Measurements from ENCODE around the gene YIPF1. TPM values are rescaled to one million over a fixed set of nuclear protein-coding genes. Genes with fewer than 3 reads are reported as not detected.

Gene YIPF1
- total RNA-seq, 1 experiment from 2014 or later = 21.1 TPM

- Histone ChIP-seq H3K4me1 (ENCODE audit: insufficient read depth, low read length) (peaks cover 23% of the 10 kb centered on the region), H3K27me3 (ENCODE audit: low read length) (no peaks in the 10 kb centered on the region), H3K4me3 (ENCODE audit: low read length) (no peak overlapping the region), H3K4me2 (ENCODE audit: low read length) (no peak overlapping the region), H3K27ac (ENCODE audit: low read length) (no peak overlapping the region), H3K79me2 (ENCODE audit: low read length) (peaks cover 67% of the 10 kb centered on the region), H3K9ac (ENCODE audit: low read length) (no peak overlapping the region), H3K9me3 (ENCODE audit: low read length) (no peaks in the 10 kb centered on the region), H3F3A (ENCODE audit: low read length, unreplicated experiment) (peaks cover 7% of the 10 kb centered on the region), H2AFZ (ENCODE audit: low read length) (no peak overlapping the region), H3K9me2 (replicated peaks; ENCODE audit: low read length) (no peaks in the 10 kb centered on the region), H3K36me3 (ENCODE audit: low read depth, low read length) (peaks cover 21% of the 10 kb centered on the region; the same call in 1 of the 2 replicates), H4K20me1 (ENCODE audit: low read length) (peaks cover 12% of the 10 kb centered on the region; the same call in 1 of the 2 replicates)
- ATAC-seq (no peak), DNase-seq (no peak)
- intact Hi-C loops (cut with micrococcal nuclease) = no loop called here
- no peak for TF ChIP-seq EZH2 (IDR thresholded peaks at IDR 0.05; ENCODE audit: low read length, unreplicated experiment)
- no peak for TF ChIP-seq EZH2phosphoT487 (IDR thresholded peaks at IDR 0.05; ENCODE audit: borderline replicate concordance, low read length)
- TF ChIP-seq, protein P1, sequence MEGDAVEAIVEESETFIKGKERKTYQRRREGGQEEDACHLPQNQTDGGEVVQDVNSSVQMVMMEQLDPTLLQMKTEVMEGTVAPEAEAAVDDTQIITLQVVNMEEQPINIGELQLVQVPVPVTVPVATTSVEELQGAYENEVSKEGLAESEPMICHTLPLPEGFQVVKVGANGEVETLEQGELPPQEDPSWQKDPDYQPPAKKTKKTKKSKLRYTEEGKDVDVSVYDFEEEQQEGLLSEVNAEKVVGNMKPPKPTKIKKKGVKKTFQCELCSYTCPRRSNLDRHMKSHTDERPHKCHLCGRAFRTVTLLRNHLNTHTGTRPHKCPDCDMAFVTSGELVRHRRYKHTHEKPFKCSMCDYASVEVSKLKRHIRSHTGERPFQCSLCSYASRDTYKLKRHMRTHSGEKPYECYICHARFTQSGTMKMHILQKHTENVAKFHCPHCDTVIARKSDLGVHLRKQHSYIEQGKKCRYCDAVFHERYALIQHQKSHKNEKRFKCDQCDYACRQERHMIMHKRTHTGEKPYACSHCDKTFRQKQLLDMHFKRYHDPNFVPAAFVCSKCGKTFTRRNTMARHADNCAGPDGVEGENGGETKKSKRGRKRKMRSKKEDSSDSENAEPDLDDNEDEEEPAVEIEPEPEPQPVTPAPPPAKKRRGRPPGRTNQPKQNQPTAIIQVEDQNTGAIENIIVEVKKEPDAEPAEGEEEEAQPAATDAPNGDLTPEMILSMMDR (conservative IDR thresholded peaks at IDR 0.05; ENCODE audit: low read depth, low read length) = no peak
- ChIA-PET CTCF (no interaction called here), POLR2A (ENCODE audit: unreplicated experiment) (interaction anchor here (0.6 kb wide), 1 partner anchor 50 kb away, joined by 8 read pairs; no protein-coding TSS in a partner anchor)
- no TSS peak for BruUV-seq (replicated peaks)
These were observed 56.2 kb downstream of the YIPF1 start for GRCh38 chr1:53833393-53833792.

DNA sequence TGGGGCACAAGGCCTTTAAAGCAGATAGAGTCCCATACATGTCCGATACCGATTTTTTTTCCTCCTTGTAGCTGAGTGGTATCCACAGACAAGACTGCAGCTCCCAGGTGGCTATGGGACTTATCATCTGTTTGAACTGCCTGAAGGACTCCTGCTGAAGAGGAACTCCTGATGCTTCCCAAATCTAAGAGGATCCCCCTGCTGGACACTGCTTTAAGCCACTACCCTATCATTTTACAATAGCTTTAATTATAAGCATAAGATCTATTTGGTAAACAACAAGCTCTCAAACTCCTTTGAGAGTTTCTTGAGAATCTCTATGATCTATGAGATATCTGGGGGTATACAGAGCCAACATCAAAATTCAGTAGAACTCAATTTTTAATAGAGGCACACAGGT lies 63.2 kb downstream of the YIPF1 start:
- ChIA-PET POLR2A (ENCODE audit: unreplicated experiment) (no interaction called here), CTCF (interaction anchor here (0.5 to 1.0 kb wide), 2 partner anchors 10 to 341 kb away, joined by 3 to 4 read pairs; no protein-coding TSS in a partner anchor)
- peak; percentile 61 for ATAC-seq

DNA sequence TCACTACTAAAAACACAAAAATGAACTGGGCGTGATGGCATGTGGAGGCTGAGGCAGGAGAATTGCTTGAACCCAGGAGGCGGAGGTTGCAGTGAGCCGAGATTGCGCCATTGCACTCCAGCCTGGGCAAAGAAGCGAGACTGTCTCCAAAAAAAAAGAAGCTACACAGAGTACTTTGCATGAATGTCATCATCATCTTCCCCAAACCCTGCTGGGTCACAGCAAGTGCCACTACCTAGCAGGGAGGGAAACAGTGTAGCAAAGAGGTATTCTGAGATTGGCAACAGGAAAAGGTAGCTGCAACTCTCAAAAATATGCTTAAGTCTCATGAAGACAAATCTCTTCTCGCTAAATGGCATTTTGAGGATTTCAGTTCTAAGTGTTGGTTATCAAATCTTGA lies 64.3 kb downstream of the YIPF1 start:
- peaks cover 12% of the 10 kb centered on the region for H3K79me2 ChIP-seq (ENCODE audit: low read length)
- no peaks in the 10 kb centered on the region for H3K4me1 ChIP-seq (ENCODE audit: insufficient read depth, low read length)
- H4K20me1 ChIP-seq (ENCODE audit: low read length) = 0 out of 2 replicates have a peak, but pooled peaks cover 5% of the 10 kb centered on the region
- DNase-seq (no peak), ATAC-seq (no peak)
- H3K4me3 ChIP-seq (ENCODE audit: low read length) = no peak overlapping the region
- H2AFZ ChIP-seq (ENCODE audit: low read length) = no peak overlapping the region
- no peak overlapping the region for H3K9ac ChIP-seq (ENCODE audit: low read length)
- H3K27ac ChIP-seq (ENCODE audit: low read length) = no peak overlapping the region
- no peaks in the 10 kb centered on the region for H3K27me3 ChIP-seq (ENCODE audit: low read length)
- no peaks in the 10 kb centered on the region for H3K9me3 ChIP-seq (ENCODE audit: low read length)
- TF ChIP-seq EZH2 (IDR thresholded peaks at IDR 0.05; ENCODE audit: low read length, unreplicated experiment) (no peak), EZH2phosphoT487 (IDR thresholded peaks at IDR 0.05; ENCODE audit: borderline replicate concordance, low read length) (no peak)
- TF ChIP-seq, protein P1 (conservative IDR thresholded peaks at IDR 0.05; ENCODE audit: low read depth, low read length) = no peak
- intact Hi-C loops (cut with micrococcal nuclease) = loop anchor here (5.0 kb wide), 1 partner anchor 58 kb away; no protein-coding TSS in a partner anchor
- H3K9me2 ChIP-seq (replicated peaks; ENCODE audit: low read length) = no peaks in the 10 kb centered on the region
- CTCF ChIA-PET = no interaction called here
- no peaks in the 10 kb centered on the region for H3F3A ChIP-seq (ENCODE audit: low read length, unreplicated experiment)
- no TSS peak for BruUV-seq (replicated peaks)
- no peak overlapping the region for H3K4me2 ChIP-seq (ENCODE audit: low read length)
- peaks cover 54% of the 10 kb centered on the region for H3K36me3 ChIP-seq (ENCODE audit: low read depth, low read length)
- POLR2A ChIA-PET (ENCODE audit: unreplicated experiment) = no interaction called here

More for the DNA sequence above, 63.2 kb downstream of the YIPF1 start:
- Histone ChIP-seq H3K4me3 (ENCODE audit: low read length) (no peak overlapping the region), H3K79me2 (ENCODE audit: low read length) (peaks cover 12% of the 10 kb centered on the region), H3K27ac (ENCODE audit: low read length) (no peak overlapping the region), H3K9me3 (ENCODE audit: low read length) (no peaks in the 10 kb centered on the region), H3F3A (ENCODE audit: low read length, unreplicated experiment) (no peaks in the 10 kb centered on the region), H3K4me2 (ENCODE audit: low read length) (no peak overlapping the region), H3K36me3 (ENCODE audit: low read depth, low read length) (peaks cover 54% of the 10 kb centered on the region), H3K9ac (ENCODE audit: low read length) (no peak overlapping the region), H3K27me3 (ENCODE audit: low read length) (no peaks in the 10 kb centered on the region), H3K4me1 (ENCODE audit: insufficient read depth, low read length) (no peaks in the 10 kb centered on the region), H4K20me1 (ENCODE audit: low read length) (0 out of 2 replicates have a peak, but pooled peaks cover 5% of the 10 kb centered on the region), H3K9me2 (replicated peaks; ENCODE audit: low read length) (no peaks in the 10 kb centered on the region), H2AFZ (ENCODE audit: low read length) (no peak overlapping the region)
- no peak for TF ChIP-seq EZH2phosphoT487 (IDR thresholded peaks at IDR 0.05; ENCODE audit: borderline replicate concordance, low read length)
- TF ChIP-seq, protein P1 (conservative IDR thresholded peaks at IDR 0.05; ENCODE audit: low read depth, low read length) = peak; percentile 53
- no TSS peak for BruUV-seq (replicated peaks)
- no peak for DNase-seq
- intact Hi-C loops (cut with micrococcal nuclease) = loop anchor here (5.0 kb wide), 1 partner anchor 59 kb away; no protein-coding TSS in a partner anchor

Measured in PC-3 (cell line).